Measurements from ENCODE around the gene TMED10. TPM values are rescaled to one million over a fixed set of nuclear protein-coding genes. Genes with fewer than 3 reads are reported as not detected.

TMED10 gene
- total and polyA plus RNA-seq, 2 of the 13 experiments (the other 11 are each of a cell fraction or from before 2014, with no cell fraction given) = 311 to 377 TPM

GRCh38 chr14:75168586-75169335 is 7.7 kb downstream of the TMED10 start (continued):
- TF ChIP-seq AGO2 (optimal IDR thresholded peaks at IDR 0.05; ENCODE audit: low read depth, low read length) = no peak
- TF ChIP-seq ZNF768 (CRISPR knock-in tag; IDR thresholded peaks at IDR 0.05) = no peak
- TF ChIP-seq YEATS4 (CRISPR knock-in tag; IDR thresholded peaks at IDR 0.05; ENCODE audit: borderline replicate concordance) = no peak
- TF ChIP-seq HNRNPL (IDR thresholded peaks at IDR 0.05; ENCODE audit: low read depth, low read length) = no peak

- Histone ChIP-seq H3K27me3 (ENCODE audit: control insufficient read depth in 1 of 2, insufficient read depth in 2 of 2, low read length in 2 of 2) (no peaks in the 10 kb centered on the region), H3K9ac (ENCODE audit: insufficient read depth, low read depth, low read length) (no peak overlapping the region), H3K79me2 (ENCODE audit: insufficient read depth, low read length) (peaks cover 89% of the 10 kb centered on the region), H3K36me3 (replicated peaks in 1 of 2; ENCODE audit: control insufficient read depth in 1 of 2, insufficient read depth in 2 of 2, low read length in 2 of 2) (peaks cover 2 to 13% of the 10 kb centered on the region in 2 experiments; a peak in 1 of 5 replicates), H3K9me3 (ENCODE audit: low read length) (no peaks in the 10 kb centered on the region), H3K4me3 (replicated peaks in 1 of 3; ENCODE audit: insufficient read depth in 1 of 3, low read depth in 2 of 3, low read length in 3 of 3) (no peak overlapping the region), H4K20me1 (ENCODE audit: insufficient read depth, low read length) (peaks cover 43% of the 10 kb centered on the region), H2AFZ (ENCODE audit: low read length) (no peak overlapping the region), H3K4me2 (ENCODE audit: low read depth, low read length) (no peak overlapping the region), H3K4me1 (ENCODE audit: insufficient read depth, low read length) (peaks cover 53% of the 10 kb centered on the region), H3K27ac (ENCODE audit: extremely low read length, insufficient read depth, low read length) (no peak overlapping the region)
- in situ Hi-C loops (cut with HindIII; ENCODE audit: extremely low pct_ligation_motif_present, low pct_unique_long_range_greater_than_20kb) = no loop called here
- intact Hi-C loops (cut with micrococcal nuclease; ENCODE audit: unreplicated experiment) = no loop called here
- ChIA-PET POLR2A (no interaction called here), CTCF (ENCODE audit: low intra/inter-chr PET ratio, low total read pairs) (no interaction called here)
- no peak for DNase-seq (ENCODE audit: low spot score)
- no peak for FAIRE-seq
- ATAC-seq = no peak
- 90% methylated on average over 2 of the region's 2 CpGs for WGBS (ENCODE audit: low lambda C conversion rate)
- BruUV-seq (replicated peaks) = no TSS peak
- no peak for TF ChIP-seq ZBTB44 (CRISPR knock-in tag; IDR thresholded peaks at IDR 0.05)
- no peak for TF ChIP-seq XBP1 (CRISPR knock-in tag; IDR thresholded peaks at IDR 0.05)
- no peak for TF ChIP-seq RBM39 (IDR thresholded peaks at IDR 0.05; ENCODE audit: low read depth, low read length, poor library complexity, severe bottlenecking)
- TF ChIP-seq ZBTB20 (CRISPR knock-in tag; IDR thresholded peaks at IDR 0.05; ENCODE audit: borderline replicate concordance, low read depth) = no peak
- no peak for TF ChIP-seq ZNF253 (CRISPR knock-in tag; IDR thresholded peaks at IDR 0.05; ENCODE audit: borderline replicate concordance)
- TF ChIP-seq HNRNPUL1 (IDR thresholded peaks at IDR 0.05; ENCODE audit: low read depth, low read length) = no peak
- TF ChIP-seq ZNF136 (CRISPR knock-in tag; IDR thresholded peaks at IDR 0.05; ENCODE audit: low read depth) = no peak
- TF ChIP-seq FOXO4 (CRISPR knock-in tag; conservative IDR thresholded peaks at IDR 0.05) = no peak
- no peak for TF ChIP-seq RFX3 (CRISPR knock-in tag; IDR thresholded peaks at IDR 0.05)
- TF ChIP-seq RBM22 (optimal IDR thresholded peaks at IDR 0.05; ENCODE audit: low read length) = no peak
- TF ChIP-seq KLF13 (CRISPR knock-in tag; IDR thresholded peaks at IDR 0.05) = no peak
- TF ChIP-seq ATF7-NPFF (CRISPR knock-in tag; IDR thresholded peaks at IDR 0.05; ENCODE audit: low read depth) = no peak
- no peak for TF ChIP-seq ZNF639 (CRISPR knock-in tag; conservative IDR thresholded peaks at IDR 0.05)
These were observed 9.1 kb downstream of the TMED10 start for GRCh38 chr14:75167325-75167724.
